HepG2 (cell line): Measurements from ENCODE around the gene TMEM253. TPM values are rescaled to one million over a fixed set of nuclear protein-coding genes. Genes with fewer than 3 reads are reported as not detected.

Experiments
- CBX2 ChIP-seq, 2 experiments: fragments of 200-600 bp in 1 of 2; sonication (generic); formaldehyde crosslinking in 1 of 2; IDR thresholded peaks; 2 replicates each; pipeline versions ENCODE4 v1.7.0 to v1.8.1; 2018 to 2022; ENCODE audit warnings: low read depth in 2 of 2, low read length in 1 of 2, mild to moderate bottlenecking in 1 of 2, missing genetic modification reagents in 1 of 2
- EEA1 ChIP-seq: sonication (generic); formaldehyde crosslinking; IDR thresholded peaks from 2 replicates; pipeline ENCODE4 v1.5.1; 2020; ENCODE audit warnings: mild to moderate bottlenecking, missing genetic modification reagents, borderline replicate concordance
- MTF2 ChIP-seq: sonication (generic); formaldehyde crosslinking; IDR thresholded peaks from 2 replicates; pipeline ENCODE4 v1.5.0; 2020; ENCODE audit warnings: missing genetic modification reagents, borderline replicate concordance
- PCBP1 ChIP-seq: fragments of 200-400 bp; formaldehyde crosslinking; IDR thresholded peaks from 2 replicates; pipeline ENCODE4 v1.6.1; 2017; ENCODE audit warnings: mild to moderate bottlenecking, low read depth, low read length, borderline replicate concordance
- PRPF4 ChIP-seq: fragments of 200-400 bp; formaldehyde crosslinking; IDR thresholded peaks from 2 replicates; pipeline ENCODE4 v1.6.1; 2016; ENCODE audit warnings: low read length, low read depth; ENCODE audit not compliant: poor library complexity, severe bottlenecking
- ZSCAN30 ChIP-seq: sonication (generic); formaldehyde crosslinking; IDR thresholded peaks from 2 replicates; pipeline ENCODE4 v1.5.0; 2020; ENCODE audit warnings: mild to moderate bottlenecking, missing genetic modification reagents
- polyA plus RNA-seq, 8 experiments: library from polyadenylated mRNA; depleted of rRNA in 3 of 8; stranded (reverse) in 7 of 8; unstranded in 1 of 8; fragments of >200 nt; fragmentation: Illumina TruSeq in 4 of 8; extraction: Trizol in 4 of 8; gene quantifications; 2 replicates each; pipeline versions ENCODE4 v1.2.1 to v1.2.3, GENCODE V29; 2011 to 2016; ENCODE audit warnings: low read depth in 4 of 8, missing spikeins in 1 of 8, mixed read lengths in 1 of 8; ENCODE audit not compliant: insufficient read depth in 1 of 8
- total RNA-seq, 5 experiments: library from RNA; depleted of rRNA; stranded (reverse); fragments of >200 nt; fragmentation: Illumina TruSeq; extraction: Trizol; gene quantifications; 2 replicates each; pipeline ENCODE4 v1.2.3, GENCODE V29; 2016; ENCODE audit warnings: low read depth in 1 of 5
- TF ChIP-seq, protein P1 (sequence below): sonication (generic); formaldehyde crosslinking; IDR thresholded peaks from 2 replicates; pipeline ENCODE4 v1.5.0; 2020; ENCODE audit warnings: mild to moderate bottlenecking, missing genetic modification reagents, borderline replicate concordance
- TF ChIP-seq, protein P2 (sequence below): sonication (generic); formaldehyde crosslinking; IDR thresholded peaks from 2 replicates; pipeline ENCODE4 v1.4.0; 2020; ENCODE audit warnings: missing genetic modification reagents
- TF ChIP-seq, protein P3 (sequence below): sonication (generic); formaldehyde crosslinking; IDR thresholded peaks from 2 replicates; pipeline ENCODE4 v1.5.1; 2020; ENCODE audit warnings: missing genetic modification reagents, mild to moderate bottlenecking, borderline replicate concordance
- TF ChIP-seq, protein P4 (sequence below): sonication (generic); formaldehyde crosslinking; IDR thresholded peaks from 2 replicates; pipeline ENCODE4 v1.5.1; 2020; ENCODE audit warnings: mild to moderate bottlenecking, missing genetic modification reagents, borderline replicate concordance
- TF ChIP-seq, protein P5 (sequence below): sonication (generic); formaldehyde crosslinking; IDR thresholded peaks from 2 replicates; pipeline ENCODE4 v1.8.1; 2022; ENCODE audit warnings: low read depth, mild to moderate bottlenecking, missing genetic modification reagents

Gene TMEM253
- total and polyA plus RNA-seq, 2 of the 13 experiments (the other 11 are each of a cell fraction or from before 2014, with no cell fraction given), result 0.29 to 0.45 TPM

DNA sequence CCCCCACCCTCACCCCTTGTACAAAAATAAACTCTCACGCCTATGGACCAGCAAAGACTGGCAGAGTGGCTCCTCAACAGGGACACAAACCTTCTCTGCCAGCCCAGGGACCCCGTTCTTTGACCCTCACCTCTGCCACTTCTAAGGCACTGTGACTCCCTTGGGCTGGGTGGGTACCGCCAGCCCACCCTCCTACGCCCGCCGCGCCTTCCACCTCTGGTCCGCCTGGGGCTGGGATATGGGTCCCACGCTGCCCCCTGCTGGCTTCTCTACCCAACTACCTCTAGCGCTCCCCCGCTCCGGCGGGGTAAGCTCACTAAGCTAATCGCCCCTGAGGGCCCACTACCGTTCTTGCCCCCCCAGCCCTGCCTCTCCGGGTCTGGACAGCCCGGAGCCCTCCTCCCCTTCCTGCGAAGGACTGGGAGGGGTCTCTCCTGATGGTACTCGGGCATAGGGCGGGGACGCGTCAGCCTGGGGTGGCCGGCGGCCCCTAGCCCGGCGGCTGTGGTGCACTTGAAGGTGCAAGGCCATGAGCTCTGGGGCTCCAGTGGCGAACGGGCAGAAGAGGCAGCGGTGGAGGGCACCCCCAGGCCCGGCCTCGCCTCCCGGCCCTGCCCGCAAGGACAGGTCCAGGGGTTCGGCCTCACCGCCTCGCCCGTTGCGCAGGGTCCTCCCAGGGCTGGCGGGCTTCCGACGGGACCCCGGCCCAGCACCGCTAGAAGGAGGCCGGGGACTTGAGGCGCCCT, 10.5 kb upstream of the TMEM253 start (continued):
- TF ChIP-seq, protein P1, sequence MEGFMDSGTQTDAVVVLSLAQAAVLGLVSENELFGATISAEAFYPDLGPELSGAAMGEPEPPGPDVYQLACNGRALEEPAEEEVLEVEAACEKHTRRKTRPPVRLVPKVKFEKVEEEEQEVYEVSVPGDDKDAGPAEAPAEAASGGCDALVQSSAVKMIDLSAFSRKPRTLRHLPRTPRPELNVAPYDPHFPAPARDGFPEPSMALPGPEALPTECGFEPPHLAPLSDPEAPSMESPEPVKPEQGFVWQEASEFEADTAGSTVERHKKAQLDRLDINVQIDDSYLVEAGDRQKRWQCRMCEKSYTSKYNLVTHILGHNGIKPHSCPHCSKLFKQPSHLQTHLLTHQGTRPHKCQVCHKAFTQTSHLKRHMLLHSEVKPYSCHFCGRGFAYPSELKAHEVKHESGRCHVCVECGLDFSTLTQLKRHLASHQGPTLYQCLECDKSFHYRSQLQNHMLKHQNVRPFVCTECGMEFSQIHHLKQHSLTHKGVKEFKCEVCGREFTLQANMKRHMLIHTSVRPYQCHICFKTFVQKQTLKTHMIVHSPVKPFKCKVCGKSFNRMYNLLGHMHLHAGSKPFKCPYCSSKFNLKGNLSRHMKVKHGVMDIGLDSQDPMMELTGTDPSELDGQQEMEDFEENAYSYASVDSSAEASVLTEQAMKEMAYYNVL, result peak; percentile 22; the same call in 1 of the 2 replicates
- TF ChIP-seq PRPF4 (peak; percentile 71), MTF2 (CRISPR knock-in tag) (no peak), EEA1 (CRISPR knock-in tag) (0 out of 2 replicates have a peak, but pooled peaks have one; percentile 67), CBX2 (IDR thresholded peaks at IDR 0.05; ENCODE audit: low read depth, low read length) (no peak), CBX2 (CRISPR knock-in tag; IDR thresholded peaks at IDR 0.05; ENCODE audit: low read depth) (no peak), PCBP1 (peak; percentile 95), ZSCAN30 (CRISPR knock-in tag) (no peak)
- TF ChIP-seq, protein P2, sequence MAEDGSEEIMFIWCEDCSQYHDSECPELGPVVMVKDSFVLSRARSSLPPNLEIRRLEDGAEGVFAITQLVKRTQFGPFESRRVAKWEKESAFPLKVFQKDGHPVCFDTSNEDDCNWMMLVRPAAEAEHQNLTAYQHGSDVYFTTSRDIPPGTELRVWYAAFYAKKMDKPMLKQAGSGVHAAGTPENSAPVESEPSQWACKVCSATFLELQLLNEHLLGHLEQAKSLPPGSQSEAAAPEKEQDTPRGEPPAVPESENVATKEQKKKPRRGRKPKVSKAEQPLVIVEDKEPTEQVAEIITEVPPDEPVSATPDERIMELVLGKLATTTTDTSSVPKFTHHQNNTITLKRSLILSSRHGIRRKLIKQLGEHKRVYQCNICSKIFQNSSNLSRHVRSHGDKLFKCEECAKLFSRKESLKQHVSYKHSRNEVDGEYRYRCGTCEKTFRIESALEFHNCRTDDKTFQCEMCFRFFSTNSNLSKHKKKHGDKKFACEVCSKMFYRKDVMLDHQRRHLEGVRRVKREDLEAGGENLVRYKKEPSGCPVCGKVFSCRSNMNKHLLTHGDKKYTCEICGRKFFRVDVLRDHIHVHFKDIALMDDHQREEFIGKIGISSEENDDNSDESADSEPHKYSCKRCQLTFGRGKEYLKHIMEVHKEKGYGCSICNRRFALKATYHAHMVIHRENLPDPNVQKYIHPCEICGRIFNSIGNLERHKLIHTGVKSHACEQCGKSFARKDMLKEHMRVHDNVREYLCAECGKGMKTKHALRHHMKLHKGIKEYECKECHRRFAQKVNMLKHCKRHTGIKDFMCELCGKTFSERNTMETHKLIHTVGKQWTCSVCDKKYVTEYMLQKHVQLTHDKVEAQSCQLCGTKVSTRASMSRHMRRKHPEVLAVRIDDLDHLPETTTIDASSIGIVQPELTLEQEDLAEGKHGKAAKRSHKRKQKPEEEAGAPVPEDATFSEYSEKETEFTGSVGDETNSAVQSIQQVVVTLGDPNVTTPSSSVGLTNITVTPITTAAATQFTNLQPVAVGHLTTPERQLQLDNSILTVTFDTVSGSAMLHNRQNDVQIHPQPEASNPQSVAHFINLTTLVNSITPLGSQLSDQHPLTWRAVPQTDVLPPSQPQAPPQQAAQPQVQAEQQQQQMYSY, result no peak
- TF ChIP-seq, protein P3, sequence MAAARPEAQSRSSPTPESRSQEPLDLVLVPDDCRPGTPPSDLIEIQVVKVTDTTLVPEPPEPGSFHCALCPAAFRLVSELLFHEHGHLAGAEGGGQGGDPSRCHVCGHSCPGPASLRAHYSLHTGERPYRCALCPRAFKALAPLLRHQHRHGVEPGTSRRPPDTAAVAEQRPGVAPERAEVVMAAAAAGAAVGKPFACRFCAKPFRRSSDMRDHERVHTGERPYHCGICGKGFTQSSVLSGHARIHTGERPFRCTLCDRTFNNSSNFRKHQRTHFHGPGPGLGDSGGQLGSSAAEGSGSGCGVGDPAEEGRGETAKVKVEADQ (CRISPR knock-in tag), result 0 out of 2 replicates have a peak, but pooled peaks have one; percentile 44
- TF ChIP-seq, protein P4, sequence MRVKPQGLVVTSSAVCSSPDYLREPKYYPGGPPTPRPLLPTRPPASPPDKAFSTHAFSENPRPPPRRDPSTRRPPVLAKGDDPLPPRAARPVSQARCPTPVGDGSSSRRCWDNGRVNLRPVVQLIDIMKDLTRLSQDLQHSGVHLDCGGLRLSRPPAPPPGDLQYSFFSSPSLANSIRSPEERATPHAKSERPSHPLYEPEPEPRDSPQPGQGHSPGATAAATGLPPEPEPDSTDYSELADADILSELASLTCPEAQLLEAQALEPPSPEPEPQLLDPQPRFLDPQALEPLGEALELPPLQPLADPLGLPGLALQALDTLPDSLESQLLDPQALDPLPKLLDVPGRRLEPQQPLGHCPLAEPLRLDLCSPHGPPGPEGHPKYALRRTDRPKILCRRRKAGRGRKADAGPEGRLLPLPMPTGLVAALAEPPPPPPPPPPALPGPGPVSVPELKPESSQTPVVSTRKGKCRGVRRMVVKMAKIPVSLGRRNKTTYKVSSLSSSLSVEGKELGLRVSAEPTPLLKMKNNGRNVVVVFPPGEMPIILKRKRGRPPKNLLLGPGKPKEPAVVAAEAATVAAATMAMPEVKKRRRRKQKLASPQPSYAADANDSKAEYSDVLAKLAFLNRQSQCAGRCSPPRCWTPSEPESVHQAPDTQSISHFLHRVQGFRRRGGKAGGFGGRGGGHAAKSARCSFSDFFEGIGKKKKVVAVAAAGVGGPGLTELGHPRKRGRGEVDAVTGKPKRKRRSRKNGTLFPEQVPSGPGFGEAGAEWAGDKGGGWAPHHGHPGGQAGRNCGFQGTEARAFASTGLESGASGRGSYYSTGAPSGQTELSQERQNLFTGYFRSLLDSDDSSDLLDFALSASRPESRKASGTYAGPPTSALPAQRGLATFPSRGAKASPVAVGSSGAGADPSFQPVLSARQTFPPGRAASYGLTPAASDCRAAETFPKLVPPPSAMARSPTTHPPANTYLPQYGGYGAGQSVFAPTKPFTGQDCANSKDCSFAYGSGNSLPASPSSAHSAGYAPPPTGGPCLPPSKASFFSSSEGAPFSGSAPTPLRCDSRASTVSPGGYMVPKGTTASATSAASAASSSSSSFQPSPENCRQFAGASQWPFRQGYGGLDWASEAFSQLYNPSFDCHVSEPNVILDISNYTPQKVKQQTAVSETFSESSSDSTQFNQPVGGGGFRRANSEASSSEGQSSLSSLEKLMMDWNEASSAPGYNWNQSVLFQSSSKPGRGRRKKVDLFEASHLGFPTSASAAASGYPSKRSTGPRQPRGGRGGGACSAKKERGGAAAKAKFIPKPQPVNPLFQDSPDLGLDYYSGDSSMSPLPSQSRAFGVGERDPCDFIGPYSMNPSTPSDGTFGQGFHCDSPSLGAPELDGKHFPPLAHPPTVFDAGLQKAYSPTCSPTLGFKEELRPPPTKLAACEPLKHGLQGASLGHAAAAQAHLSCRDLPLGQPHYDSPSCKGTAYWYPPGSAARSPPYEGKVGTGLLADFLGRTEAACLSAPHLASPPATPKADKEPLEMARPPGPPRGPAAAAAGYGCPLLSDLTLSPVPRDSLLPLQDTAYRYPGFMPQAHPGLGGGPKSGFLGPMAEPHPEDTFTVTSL (CRISPR knock-in tag), result no peak
- TF ChIP-seq, protein P5, sequence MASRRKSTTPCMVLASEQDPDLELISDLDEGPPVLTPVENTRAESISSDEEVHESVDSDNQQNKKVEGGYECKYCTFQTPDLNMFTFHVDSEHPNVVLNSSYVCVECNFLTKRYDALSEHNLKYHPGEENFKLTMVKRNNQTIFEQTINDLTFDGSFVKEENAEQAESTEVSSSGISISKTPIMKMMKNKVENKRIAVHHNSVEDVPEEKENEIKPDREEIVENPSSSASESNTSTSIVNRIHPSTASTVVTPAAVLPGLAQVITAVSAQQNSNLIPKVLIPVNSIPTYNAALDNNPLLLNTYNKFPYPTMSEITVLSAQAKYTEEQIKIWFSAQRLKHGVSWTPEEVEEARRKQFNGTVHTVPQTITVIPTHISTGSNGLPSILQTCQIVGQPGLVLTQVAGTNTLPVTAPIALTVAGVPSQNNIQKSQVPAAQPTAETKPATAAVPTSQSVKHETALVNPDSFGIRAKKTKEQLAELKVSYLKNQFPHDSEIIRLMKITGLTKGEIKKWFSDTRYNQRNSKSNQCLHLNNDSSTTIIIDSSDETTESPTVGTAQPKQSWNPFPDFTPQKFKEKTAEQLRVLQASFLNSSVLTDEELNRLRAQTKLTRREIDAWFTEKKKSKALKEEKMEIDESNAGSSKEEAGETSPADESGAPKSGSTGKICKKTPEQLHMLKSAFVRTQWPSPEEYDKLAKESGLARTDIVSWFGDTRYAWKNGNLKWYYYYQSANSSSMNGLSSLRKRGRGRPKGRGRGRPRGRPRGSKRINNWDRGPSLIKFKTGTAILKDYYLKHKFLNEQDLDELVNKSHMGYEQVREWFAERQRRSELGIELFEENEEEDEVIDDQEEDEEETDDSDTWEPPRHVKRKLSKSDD (CRISPR knock-in tag), result 0 out of 2 replicates have a peak, but pooled peaks have one; percentile 29
